Testis (tissue), 3 donors: ENCODE measurements around the gene DDX11. TPM values are rescaled to one million over a fixed set of nuclear protein-coding genes. Genes with fewer than 3 reads are reported as not detected.
"Not testable (repeated sequence)": the region's sequence is repeated elsewhere in the genome, so short reads cannot be mapped to it uniquely, and the experiment has no call there.

Experiments
- DNase-seq: peaks from one replicate; pipeline ENCODE4 v3.0.0-alpha.2; 2019
- H3K27ac ChIP-seq, 2 donors: fragments of 200-600 bp; sonication (generic); one replicate each; pipeline ENCODE4 v1.5.1; 2019
- H3K27me3 ChIP-seq: fragments of 200-600 bp; sonication (generic); one replicate; pipeline ENCODE4 v1.5.1; 2019
- H3K36me3 ChIP-seq: fragments of 200-600 bp; sonication (generic); one replicate; pipeline ENCODE4 v1.5.1; 2017; ENCODE audit warnings: low read depth; ENCODE audit errors: missing control alignments
- H3K4me1 ChIP-seq: fragments of 200-600 bp; sonication (generic); one replicate; pipeline ENCODE4 v1.5.1; 2019
- H3K4me3 ChIP-seq, 2 donors: fragments of 200-600 bp; sonication (generic); one replicate each; pipeline ENCODE4 v1.5.1; 2017 to 2019
- H3K9me3 ChIP-seq: fragments of 200-600 bp; sonication (generic); one replicate; pipeline ENCODE4 v1.5.1; 2017
- POLR2A ChIP-seq: fragments of 450-650 bp; IDR thresholded peaks from one replicate; pipeline ENCODE4 v1.6.1; 2017; ENCODE audit warnings: antibody characterized with exemption, mild to moderate bottlenecking, moderate library complexity
- WGBS, 2 donors: methylation state at CpG; one replicate each; pipeline ENCODE4 v1.1.5; 2018; 5-methylcytosine and 5-hydroxymethylcytosine counted together
- intact Hi-C: fragments of 100-400 bp; cut with DNase I; formaldehyde crosslinking; loops from one replicate; pipeline ENCODE4 v1.15.1; 2023; ENCODE audit warnings: low total_unique reads
- polyA plus RNA-seq: library from polyadenylated mRNA; stranded (reverse); fragments of 350-450 nt; fragmentation: Illumina TruSeq; extraction: RNeasy Lipid Tissue Mini Kit (QIAGEN cat#74804); gene quantifications from one replicate; pipeline ENCODE4 v1.2.3, GENCODE V29; 2014; ENCODE audit warnings: low read depth, low replicate concordance; ENCODE audit not compliant: insufficient read depth
- total RNA-seq, 2 donors: library from RNA; depleted of rRNA; stranded (reverse); fragments of >200 nt; gene quantifications; one replicate each; pipeline ENCODE4 v1.2.3, GENCODE V29; 2016
- TF ChIP-seq, protein P1 (sequence below), 3 experiments: fragments of 450-650 bp in 2 of 3; fragments of 200-600 bp in 1 of 3; sonication (generic) in 1 of 3; IDR thresholded peaks; one replicate each; pipeline ENCODE4 v1.5.1; 2016 to 2019; ENCODE audit warnings: antibody characterized with exemption in 3 of 3, mild to moderate bottlenecking in 2 of 3, moderate library complexity in 1 of 3

The DDX11 gene
- total and polyA plus RNA-seq, 3 donors from 2014 or later, result 19.7 to 63.1 (median 49.6) TPM

GRCh38 chr12:31035967-31036665 is 37.5 kb upstream of the DDX11 start:
- no peak for DNase-seq
- Histone ChIP-seq H3K36me3 (no peaks in the 10 kb centered on the region), H3K4me3 (no peak overlapping the region), H3K9me3 (no peaks in the 10 kb centered on the region), H3K27me3 (no peaks in the 10 kb centered on the region), H3K4me1 (peaks cover 16% of the 10 kb centered on the region), H3K27ac (no peak overlapping the region)
- 86 to 88% methylated on average over 4 of the region's 4 CpGs for WGBS, 2 donors
- intact Hi-C loops, result no loop called here
- no peak for TF ChIP-seq POLR2A
- TF ChIP-seq, protein P1, sequence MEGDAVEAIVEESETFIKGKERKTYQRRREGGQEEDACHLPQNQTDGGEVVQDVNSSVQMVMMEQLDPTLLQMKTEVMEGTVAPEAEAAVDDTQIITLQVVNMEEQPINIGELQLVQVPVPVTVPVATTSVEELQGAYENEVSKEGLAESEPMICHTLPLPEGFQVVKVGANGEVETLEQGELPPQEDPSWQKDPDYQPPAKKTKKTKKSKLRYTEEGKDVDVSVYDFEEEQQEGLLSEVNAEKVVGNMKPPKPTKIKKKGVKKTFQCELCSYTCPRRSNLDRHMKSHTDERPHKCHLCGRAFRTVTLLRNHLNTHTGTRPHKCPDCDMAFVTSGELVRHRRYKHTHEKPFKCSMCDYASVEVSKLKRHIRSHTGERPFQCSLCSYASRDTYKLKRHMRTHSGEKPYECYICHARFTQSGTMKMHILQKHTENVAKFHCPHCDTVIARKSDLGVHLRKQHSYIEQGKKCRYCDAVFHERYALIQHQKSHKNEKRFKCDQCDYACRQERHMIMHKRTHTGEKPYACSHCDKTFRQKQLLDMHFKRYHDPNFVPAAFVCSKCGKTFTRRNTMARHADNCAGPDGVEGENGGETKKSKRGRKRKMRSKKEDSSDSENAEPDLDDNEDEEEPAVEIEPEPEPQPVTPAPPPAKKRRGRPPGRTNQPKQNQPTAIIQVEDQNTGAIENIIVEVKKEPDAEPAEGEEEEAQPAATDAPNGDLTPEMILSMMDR (IDR thresholded peaks at IDR 0.05), result no peak

DNA sequence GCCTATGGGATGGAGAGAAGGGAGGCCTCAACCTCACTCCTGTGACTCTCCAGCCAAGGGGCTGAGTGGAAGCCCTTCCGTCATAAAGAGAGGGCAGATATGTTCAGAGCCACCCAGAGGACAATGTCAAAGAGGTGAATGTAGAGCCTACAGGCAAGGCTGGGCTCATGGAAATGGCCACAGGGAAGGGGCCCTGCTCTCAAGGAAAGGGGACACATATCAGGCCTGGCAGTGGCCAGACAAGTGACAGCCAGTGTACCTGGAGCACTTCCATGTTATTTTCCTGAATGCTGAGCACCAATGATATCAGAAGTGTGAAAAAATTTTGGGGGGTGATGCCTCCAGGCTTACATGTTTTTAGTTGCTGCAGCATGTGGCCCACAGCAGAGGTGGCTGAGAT is 36.6 kb upstream of the DDX11 start:
- Histone ChIP-seq H3K27ac (no peak overlapping the region), H3K4me1 (peaks cover 12% of the 10 kb centered on the region), H3K27me3 (no peaks in the 10 kb centered on the region), H3K4me3 (no peak overlapping the region), H3K36me3 (no peaks in the 10 kb centered on the region), H3K9me3 (no peaks in the 10 kb centered on the region)
- TF ChIP-seq, protein P1 (IDR thresholded peaks at IDR 0.05), result no peak
- no peak for TF ChIP-seq POLR2A
- 100% methylated on average over 1 of the region's 1 CpG for WGBS, 2 donors
- no peak for DNase-seq
- intact Hi-C loops, result no loop called here

GRCh38 chr12:31037931-31038330 is 35.7 kb upstream of the DDX11 start:
- 76 to 95% methylated on average over 2 of the region's 2 CpGs for WGBS, 2 donors
- intact Hi-C loops, result no loop called here

GRCh38 chr12:31041033-31041564 is 32.6 kb upstream of the DDX11 start:
- no peaks in the 10 kb centered on the region for H3K36me3 ChIP-seq
- intact Hi-C loops, result no loop called here
- H3K27me3 ChIP-seq, result no peaks in the 10 kb centered on the region
- DNase-seq, result no peak
- TF ChIP-seq POLR2A, result no peak
- TF ChIP-seq, protein P1 (IDR thresholded peaks at IDR 0.05), result no peak
- 90 to 94% methylated on average over 8 of the region's 8 CpGs for WGBS, 2 donors
- H3K4me3 ChIP-seq, result no peak overlapping the region
- H3K4me1 ChIP-seq, result no peaks in the 10 kb centered on the region
- H3K27ac ChIP-seq, result no peak overlapping the region
- no peaks in the 10 kb centered on the region for H3K9me3 ChIP-seq

More at GRCh38 chr12:31037931-31038330, 35.7 kb upstream of the DDX11 start:
- Histone ChIP-seq H3K36me3 (no peaks in the 10 kb centered on the region), H3K9me3 (no peaks in the 10 kb centered on the region), H3K27me3 (no peaks in the 10 kb centered on the region), H3K4me3 (no peak overlapping the region), H3K4me1 (peaks cover 9% of the 10 kb centered on the region), H3K27ac (no peak overlapping the region)
- DNase-seq, result no peak
- no peak for TF ChIP-seq POLR2A
- TF ChIP-seq, protein P1 (IDR thresholded peaks at IDR 0.05), result no peak

GRCh38 chr12:31050143-31050542 is 23.5 kb upstream of the DDX11 start:
- H3K36me3 ChIP-seq, H3K27ac ChIP-seq, H3K27me3 ChIP-seq, intact Hi-C loops, H3K9me3 ChIP-seq, H3K4me3 ChIP-seq, DNase-seq, H3K4me1 ChIP-seq: not testable (repeated sequence)
- 59 to 71% methylated on average over 2 of the region's 2 CpGs for WGBS, 2 donors

- H3K9me3 ChIP-seq, H3K27ac ChIP-seq, H3K36me3 ChIP-seq, H3K27me3 ChIP-seq, intact Hi-C loops, H3K4me3 ChIP-seq, DNase-seq, H3K4me1 ChIP-seq: not testable (repeated sequence)
- WGBS, 2 donors, result 86 to 88% methylated on average over 7 of the region's 7 CpGs
These were observed 23.1 kb upstream of the DDX11 start for GRCh38 chr12:31050548-31050947.

DNA sequence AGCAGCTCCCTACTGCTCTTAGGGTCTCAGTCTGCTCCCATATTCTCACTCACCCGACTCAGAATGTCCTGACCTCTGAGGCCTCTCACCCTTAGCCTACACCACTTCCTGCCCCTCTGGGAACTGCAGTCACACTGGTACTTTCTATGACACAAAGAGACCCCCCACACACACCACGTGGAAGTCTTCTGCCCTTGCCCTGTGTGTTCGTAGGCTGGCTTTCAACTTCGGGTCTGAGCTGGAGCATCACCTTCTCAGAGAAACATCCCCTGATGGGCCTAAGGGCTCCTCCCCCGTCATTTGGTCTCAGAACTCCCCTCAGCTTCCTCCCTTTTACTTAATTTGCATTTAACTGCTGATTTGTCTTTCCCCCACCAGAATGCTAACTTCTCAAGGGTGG is 22.0 kb upstream of the DDX11 start:
- H3K27me3 ChIP-seq, H3K4me3 ChIP-seq, H3K36me3 ChIP-seq, DNase-seq, H3K27ac ChIP-seq, H3K4me1 ChIP-seq, H3K9me3 ChIP-seq, intact Hi-C loops: not testable (repeated sequence)
- WGBS, 2 donors, result 68 to 75% methylated on average over 4 to 5 of the region's 5 CpGs

DNA sequence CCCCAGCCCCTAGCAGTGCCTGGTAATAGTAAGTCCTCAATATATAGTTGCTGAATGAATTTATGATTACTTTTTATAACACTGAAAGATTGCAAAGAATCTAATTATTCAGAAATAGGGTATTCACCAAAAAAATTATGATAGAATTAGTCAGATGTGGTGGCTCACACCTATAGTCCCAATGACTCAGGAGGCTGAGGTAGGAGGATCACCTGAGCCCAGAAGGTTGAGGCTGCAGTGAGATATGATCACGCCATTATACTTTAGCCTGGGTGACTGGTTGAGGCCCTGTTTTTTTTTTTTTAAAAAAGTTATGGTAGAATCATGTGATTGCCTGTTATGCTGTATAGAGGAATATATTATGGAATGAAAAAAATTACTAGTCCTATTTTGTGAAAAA is 21.5 kb upstream of the DDX11 start:
- H3K4me3 ChIP-seq, H3K36me3 ChIP-seq, H3K9me3 ChIP-seq, H3K27ac ChIP-seq, H3K27me3 ChIP-seq, DNase-seq, H3K4me1 ChIP-seq, intact Hi-C loops: not testable (repeated sequence)
- 95 to 96% methylated on average over 1 of the region's 1 CpG for WGBS, 2 donors
